ENCODE data around the gene TMPRSS3. TPM values are rescaled to one million over a fixed set of nuclear protein-coding genes. Genes with fewer than 3 reads are reported as not detected.

Gene TMPRSS3
- total RNA-seq, 4 donors from 2014 or later: 0.34 to 1.6 (median 1.0) TPM; not detected in 1

GRCh38 chr21:42424914-42425541 lies 29.2 kb upstream of the TMPRSS3 start:
- H3K36me3 ChIP-seq: no peaks in the 10 kb centered on the region
- TF ChIP-seq POLR2A (IDR thresholded peaks at IDR 0.05) (no peak), POLR2AphosphoS5 (IDR thresholded peaks at IDR 0.05) (no peak), EP300 (IDR thresholded peaks at IDR 0.05) (no peak)
- TF ChIP-seq, protein P1, sequence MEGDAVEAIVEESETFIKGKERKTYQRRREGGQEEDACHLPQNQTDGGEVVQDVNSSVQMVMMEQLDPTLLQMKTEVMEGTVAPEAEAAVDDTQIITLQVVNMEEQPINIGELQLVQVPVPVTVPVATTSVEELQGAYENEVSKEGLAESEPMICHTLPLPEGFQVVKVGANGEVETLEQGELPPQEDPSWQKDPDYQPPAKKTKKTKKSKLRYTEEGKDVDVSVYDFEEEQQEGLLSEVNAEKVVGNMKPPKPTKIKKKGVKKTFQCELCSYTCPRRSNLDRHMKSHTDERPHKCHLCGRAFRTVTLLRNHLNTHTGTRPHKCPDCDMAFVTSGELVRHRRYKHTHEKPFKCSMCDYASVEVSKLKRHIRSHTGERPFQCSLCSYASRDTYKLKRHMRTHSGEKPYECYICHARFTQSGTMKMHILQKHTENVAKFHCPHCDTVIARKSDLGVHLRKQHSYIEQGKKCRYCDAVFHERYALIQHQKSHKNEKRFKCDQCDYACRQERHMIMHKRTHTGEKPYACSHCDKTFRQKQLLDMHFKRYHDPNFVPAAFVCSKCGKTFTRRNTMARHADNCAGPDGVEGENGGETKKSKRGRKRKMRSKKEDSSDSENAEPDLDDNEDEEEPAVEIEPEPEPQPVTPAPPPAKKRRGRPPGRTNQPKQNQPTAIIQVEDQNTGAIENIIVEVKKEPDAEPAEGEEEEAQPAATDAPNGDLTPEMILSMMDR (IDR thresholded peaks at IDR 0.05): no peak
- no peak for DNase-seq (ENCODE audit: low spot score in 2 of 2)
- no peaks in the 10 kb centered on the region for H3K9me3 ChIP-seq
- H3K27me3 ChIP-seq: peaks cover 38% of the 10 kb centered on the region
- no peak overlapping the region for H3K27ac ChIP-seq
- 39% methylated on average over 12 of the region's 12 CpGs for WGBS
- H3K4me3 ChIP-seq: no peak overlapping the region
- H3K4me1 ChIP-seq: no peaks in the 10 kb centered on the region

GRCh38 chr21:42423685-42424084 lies 27.8 kb upstream of the TMPRSS3 start:
- H3K27ac ChIP-seq: no peak overlapping the region
- no peak overlapping the region for H3K4me3 ChIP-seq
- H3K9me3 ChIP-seq: no peaks in the 10 kb centered on the region
- TF ChIP-seq POLR2A (IDR thresholded peaks at IDR 0.05): no peak
- TF ChIP-seq POLR2AphosphoS5 (IDR thresholded peaks at IDR 0.05): no peak
- TF ChIP-seq, protein P1 (IDR thresholded peaks at IDR 0.05): no peak
- TF ChIP-seq EP300 (IDR thresholded peaks at IDR 0.05): no peak
- WGBS: 96% methylated on average over 2 of the region's 2 CpGs
- H3K36me3 ChIP-seq: no peaks in the 10 kb centered on the region
- H3K27me3 ChIP-seq: peaks cover 37% of the 10 kb centered on the region
- DNase-seq (ENCODE audit: low spot score in 2 of 2): no peak
- H3K4me1 ChIP-seq: no peaks in the 10 kb centered on the region

GRCh38 chr21:42423197-42423675 lies 27.4 kb upstream of the TMPRSS3 start:
- TF ChIP-seq, protein P1 (IDR thresholded peaks at IDR 0.05): no peak
- TF ChIP-seq POLR2A (IDR thresholded peaks at IDR 0.05): no peak
- no peaks in the 10 kb centered on the region for H3K9me3 ChIP-seq
- H3K27me3 ChIP-seq: peaks cover 37% of the 10 kb centered on the region
- DNase-seq (ENCODE audit: low spot score in 2 of 2): no peak
- WGBS: 80% methylated on average over 10 of the region's 10 CpGs
- H3K4me1 ChIP-seq: no peaks in the 10 kb centered on the region
- H3K27ac ChIP-seq: no peak overlapping the region
- no peaks in the 10 kb centered on the region for H3K36me3 ChIP-seq
- no peak overlapping the region for H3K4me3 ChIP-seq

- no peak for TF ChIP-seq EP300 (IDR thresholded peaks at IDR 0.05)
- TF ChIP-seq, protein P1 (IDR thresholded peaks at IDR 0.05): no peak
- TF ChIP-seq POLR2AphosphoS5 (IDR thresholded peaks at IDR 0.05): no peak
- TF ChIP-seq POLR2A (IDR thresholded peaks at IDR 0.05): no peak
- H3K36me3 ChIP-seq: no peaks in the 10 kb centered on the region
- H3K4me3 ChIP-seq: no peak overlapping the region
- no peaks in the 10 kb centered on the region for H3K4me1 ChIP-seq
- H3K27ac ChIP-seq: no peak overlapping the region
- peaks cover 35% of the 10 kb centered on the region for H3K27me3 ChIP-seq
- no peaks in the 10 kb centered on the region for H3K9me3 ChIP-seq
- 73% methylated on average over 3 of the region's 3 CpGs for WGBS
- DNase-seq (ENCODE audit: low spot score in 2 of 2): no peak
Measured at GRCh38 chr21:42421018-42421793, 25.4 kb upstream of the TMPRSS3 start.

DNA sequence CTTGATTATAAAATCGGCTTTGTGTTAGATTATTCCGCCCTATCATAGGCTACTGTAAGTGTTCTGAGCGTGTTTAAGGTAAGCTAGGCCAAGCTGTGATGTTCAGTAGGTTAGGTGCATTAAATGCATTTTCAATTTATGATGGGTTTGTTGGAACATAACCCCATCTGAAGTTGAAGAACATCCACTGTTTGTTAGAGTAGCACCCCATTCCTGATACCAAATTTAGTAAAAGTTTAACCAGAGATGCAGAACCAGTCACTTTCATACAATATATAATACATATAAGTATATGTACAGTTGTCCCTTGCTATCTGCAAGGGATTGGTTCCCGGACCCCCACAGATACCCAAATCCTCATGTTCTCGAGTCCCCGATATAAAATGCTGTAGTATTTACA lies 24.0 kb upstream of the TMPRSS3 start:
- Histone ChIP-seq H3K4me1 (no peaks in the 10 kb centered on the region), H3K36me3 (no peaks in the 10 kb centered on the region), H3K4me3 (no peak overlapping the region), H3K27ac (no peak overlapping the region), H3K27me3 (peaks cover 35% of the 10 kb centered on the region), H3K9me3 (no peaks in the 10 kb centered on the region)
- no peak for DNase-seq (ENCODE audit: low spot score in 2 of 2)
- TF ChIP-seq POLR2A (IDR thresholded peaks at IDR 0.05): no peak
- TF ChIP-seq POLR2AphosphoS5 (IDR thresholded peaks at IDR 0.05): no peak
- no peak for TF ChIP-seq EP300 (IDR thresholded peaks at IDR 0.05)
- TF ChIP-seq, protein P1 (IDR thresholded peaks at IDR 0.05): no peak
- WGBS: 94% methylated on average over 6 of the region's 6 CpGs
